ENCODE measurements around the gene GCH1. TPM values are rescaled to one million over a fixed set of nuclear protein-coding genes. Genes with fewer than 3 reads are reported as not detected.

GCH1 gene
- total RNA-seq, 4 donors from 2014 or later, result 2.2 to 5.0 (median 3.7) TPM

GRCh38 chr14:54936816-54937215 lies 34.2 kb upstream of the GCH1 start:
- Histone ChIP-seq H3K4me1 (no peaks in the 10 kb centered on the region), H3K27ac (no peak overlapping the region), H3K9me3 (no peaks in the 10 kb centered on the region), H3K4me3 (no peak overlapping the region), H3K36me3 (no peaks in the 10 kb centered on the region), H3K27me3 (no peaks in the 10 kb centered on the region)
- no peak for TF ChIP-seq POLR2A (IDR thresholded peaks at IDR 0.05)
- TF ChIP-seq EP300 (IDR thresholded peaks at IDR 0.05), result no peak
- no peak for TF ChIP-seq CTCF (IDR thresholded peaks at IDR 0.05)
- no peak for TF ChIP-seq POLR2AphosphoS5 (IDR thresholded peaks at IDR 0.05)
- 100% methylated on average over 1 of the region's 1 CpG for WGBS, 2 donors (ENCODE audit: low coverage in 1 of 2)
- ATAC-seq, result no peak

GRCh38 chr14:54935958-54936357 lies 33.3 kb upstream of the GCH1 start:
- no peak for ATAC-seq
- Histone ChIP-seq H3K27me3 (no peaks in the 10 kb centered on the region), H3K27ac (no peak overlapping the region), H3K4me3 (no peak overlapping the region), H3K9me3 (no peaks in the 10 kb centered on the region), H3K4me1 (no peaks in the 10 kb centered on the region), H3K36me3 (no peaks in the 10 kb centered on the region)
- no peak for TF ChIP-seq POLR2AphosphoS5 (IDR thresholded peaks at IDR 0.05)
- TF ChIP-seq POLR2A (IDR thresholded peaks at IDR 0.05), result no peak
- WGBS, 2 donors (ENCODE audit: low coverage in 1 of 2), result 87 to 99% methylated on average over 4 to 5 of the region's 5 CpGs

- H3K9me3 ChIP-seq, result no peaks in the 10 kb centered on the region
- H3K4me3 ChIP-seq, result no peak overlapping the region
- 47 to 50% methylated on average over 2 of the region's 2 CpGs for WGBS, 2 donors (ENCODE audit: low coverage in 1 of 2)
- H3K27ac ChIP-seq, result no peak overlapping the region
- no peak for ATAC-seq
- no peaks in the 10 kb centered on the region for H3K4me1 ChIP-seq
- no peak for TF ChIP-seq POLR2A (IDR thresholded peaks at IDR 0.05)
- no peak for TF ChIP-seq POLR2AphosphoS5 (IDR thresholded peaks at IDR 0.05)
- TF ChIP-seq CTCF (IDR thresholded peaks at IDR 0.05), result no peak
- no peak for TF ChIP-seq EP300 (IDR thresholded peaks at IDR 0.05)
- H3K36me3 ChIP-seq, result no peaks in the 10 kb centered on the region
- no peaks in the 10 kb centered on the region for H3K27me3 ChIP-seq
These were observed 32.5 kb upstream of the GCH1 start for GRCh38 chr14:54935100-54935499.

GRCh38 chr14:54933006-54933405 lies 30.4 kb upstream of the GCH1 start:
- Histone ChIP-seq H3K27me3 (no peaks in the 10 kb centered on the region), H3K4me1 (no peaks in the 10 kb centered on the region)
- WGBS, 2 donors (ENCODE audit: low coverage in 1 of 2), result 85 to 88% methylated on average over 1 of the region's 1 CpG

GRCh38 chr14:54931598-54932340 lies 29.1 kb upstream of the GCH1 start:
- no peaks in the 10 kb centered on the region for H3K4me1 ChIP-seq
- no peak for TF ChIP-seq POLR2AphosphoS5 (IDR thresholded peaks at IDR 0.05)
- no peak for TF ChIP-seq POLR2A (IDR thresholded peaks at IDR 0.05)
- no peak for TF ChIP-seq CTCF (IDR thresholded peaks at IDR 0.05)
- no peak for TF ChIP-seq EP300 (IDR thresholded peaks at IDR 0.05)
- no peak overlapping the region for H3K27ac ChIP-seq
- WGBS, 2 donors (ENCODE audit: low coverage in 1 of 2), result 91 to 100% methylated on average over 1 to 2 of the region's 3 CpGs
- H3K4me3 ChIP-seq, result no peak overlapping the region
- no peak for ATAC-seq
- no peaks in the 10 kb centered on the region for H3K9me3 ChIP-seq
- H3K36me3 ChIP-seq, result no peaks in the 10 kb centered on the region
- no peaks in the 10 kb centered on the region for H3K27me3 ChIP-seq

More at GRCh38 chr14:54933006-54933405, 30.4 kb upstream of the GCH1 start:
- no peak for TF ChIP-seq POLR2AphosphoS5 (IDR thresholded peaks at IDR 0.05)
- TF ChIP-seq CTCF (IDR thresholded peaks at IDR 0.05), result no peak
- no peak for TF ChIP-seq EP300 (IDR thresholded peaks at IDR 0.05)
- no peak for TF ChIP-seq POLR2A (IDR thresholded peaks at IDR 0.05)
- H3K27ac ChIP-seq, result no peak overlapping the region
- no peaks in the 10 kb centered on the region for H3K9me3 ChIP-seq
- no peaks in the 10 kb centered on the region for H3K36me3 ChIP-seq
- ATAC-seq, result no peak
- H3K4me3 ChIP-seq, result no peak overlapping the region

Measured in gastroesophageal sphincter (tissue), 4 donors.